D341Med (cell line): ENCODE measurements around the gene MSL3B.
A peak's percentile ranks its signal among the peaks of the same experiment; 100 is the strongest.

ENCODE experiments used
- DNase-seq: peaks from one replicate; pipeline ENCODE4 v3.0.0; 2012; ENCODE audit warnings: low spot score

MSL3B gene

DNA sequence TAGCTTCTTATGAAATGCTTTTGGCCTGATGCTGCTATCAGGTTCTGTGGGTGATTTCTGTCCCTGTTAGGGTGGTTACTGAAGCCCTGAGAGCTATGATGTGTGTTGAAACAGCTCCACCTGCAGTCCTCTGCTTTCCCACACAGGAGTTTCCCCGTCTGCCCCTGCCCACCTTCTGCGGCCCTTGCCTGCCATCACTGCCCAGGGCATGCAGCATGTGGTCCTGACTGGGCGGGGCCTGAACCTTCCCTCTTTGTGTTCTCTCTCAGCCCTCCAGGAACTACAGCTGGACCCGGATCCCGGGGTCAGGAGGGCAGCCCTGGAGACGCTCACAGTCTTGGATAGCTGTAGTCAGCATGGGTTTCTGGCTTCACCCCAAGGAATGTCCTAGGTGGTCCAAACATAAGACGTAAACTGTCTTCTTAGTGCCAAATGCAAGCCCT is 35.3 kb downstream of the MSL3B start:
- DNase-seq = peak; percentile 60

DNA sequence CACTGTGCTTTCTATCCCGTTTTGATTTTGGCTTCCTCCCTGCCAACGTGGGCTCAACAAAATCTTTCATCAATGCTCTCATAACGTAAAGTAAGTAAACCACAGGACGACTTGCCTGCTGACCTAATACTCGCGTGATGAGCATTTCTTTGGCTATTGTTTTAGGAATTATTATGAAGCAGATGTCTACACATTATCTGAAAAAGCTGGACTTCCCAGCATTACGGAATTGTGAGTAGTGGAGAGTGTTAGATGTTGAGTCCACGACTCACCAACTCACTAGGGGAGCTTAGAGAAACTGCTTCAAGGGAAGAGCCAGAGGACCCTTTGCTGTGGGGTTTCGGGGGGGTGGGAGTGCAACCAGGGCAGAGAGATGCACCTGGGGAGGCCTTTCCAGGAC is 35.8 kb downstream of the MSL3B start:
- no peak for DNase-seq

DNA sequence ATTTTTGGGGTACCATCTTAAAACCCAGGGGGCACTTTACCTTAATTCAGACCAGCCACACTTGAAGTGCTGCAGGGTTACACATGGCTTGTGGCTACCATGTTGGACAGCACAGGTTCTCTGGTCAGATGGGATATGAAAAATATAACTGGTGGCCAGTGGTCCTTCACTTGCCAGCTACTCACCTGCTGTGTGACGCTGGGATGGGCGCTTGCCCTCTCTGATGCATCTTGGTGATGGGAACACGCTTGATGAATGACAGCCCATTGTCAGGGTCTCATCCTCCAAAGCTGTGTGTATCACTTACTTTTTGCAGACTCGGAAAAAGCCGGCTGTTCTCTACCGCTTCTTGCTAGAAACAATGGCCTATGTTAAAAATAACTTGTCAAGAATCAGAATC is 36.3 kb downstream of the MSL3B start:
- no peak for DNase-seq

DNA sequence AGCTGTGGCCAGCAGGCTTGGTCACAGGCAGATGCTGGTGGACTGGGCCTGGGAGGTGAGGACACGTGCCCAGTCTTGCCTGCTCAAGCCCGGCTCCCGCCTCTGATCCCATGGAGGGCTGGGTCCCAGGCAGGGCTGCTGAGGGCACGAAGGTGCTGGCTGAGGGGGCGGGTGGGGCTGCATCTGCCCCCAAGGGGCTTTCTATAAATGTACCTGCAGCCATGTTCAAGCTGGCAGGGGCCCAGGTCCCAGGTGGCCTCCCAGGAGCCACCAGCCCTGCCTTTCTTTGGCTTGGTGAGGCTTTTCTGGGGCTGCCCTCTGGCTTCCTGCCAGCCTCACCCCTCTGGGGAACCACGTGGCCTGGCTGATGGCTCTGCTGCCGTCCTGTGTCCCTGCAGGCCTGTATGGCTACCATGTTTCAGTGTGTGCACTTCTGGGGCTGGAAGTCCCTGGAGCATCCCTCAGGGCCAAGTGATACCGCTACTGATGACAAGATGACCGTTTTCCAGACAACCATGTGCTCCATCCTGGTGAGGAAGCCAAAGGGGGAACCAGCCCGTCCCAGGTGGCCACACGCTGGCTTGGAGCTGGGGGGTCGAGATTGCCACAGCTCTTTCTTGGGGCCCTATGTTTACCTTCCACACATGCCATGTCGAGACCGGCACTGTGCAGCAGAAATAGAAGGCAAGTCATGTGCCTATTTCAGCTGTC is 37.0 kb downstream of the MSL3B start:
- no peak for DNase-seq

DNA sequence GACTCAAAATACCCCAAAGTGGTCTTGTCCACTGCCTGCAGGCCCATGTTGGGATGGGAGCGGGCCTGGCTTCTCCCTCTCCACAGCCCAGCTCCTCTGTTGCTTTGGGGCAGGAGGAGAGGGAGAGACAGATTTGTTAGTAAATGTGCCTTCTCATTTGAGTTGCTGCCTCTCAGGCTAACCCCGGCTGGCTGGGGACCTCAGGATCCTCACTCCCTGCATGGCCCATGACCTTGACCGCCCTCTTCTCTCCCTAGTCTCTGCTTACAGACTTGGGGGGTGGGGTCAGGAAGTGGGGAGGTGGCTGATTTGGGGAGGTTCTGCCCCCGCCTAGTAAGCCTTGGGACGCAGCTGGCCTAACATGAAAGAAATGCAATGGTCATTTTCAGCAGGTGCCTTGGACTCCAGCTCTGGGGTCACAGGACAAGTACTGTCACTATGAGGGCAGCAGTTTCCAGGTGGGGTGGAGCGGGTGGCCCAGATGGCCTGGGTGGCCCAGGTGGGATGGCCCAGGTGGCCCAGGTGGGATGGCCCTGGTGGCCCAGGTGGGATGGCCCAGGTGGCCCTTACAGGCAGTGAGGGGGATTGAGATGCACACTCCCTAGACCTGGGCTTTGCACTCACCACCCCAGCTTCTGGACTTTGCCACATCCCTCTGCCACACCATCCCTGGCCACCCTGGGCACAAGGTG is 37.9 kb downstream of the MSL3B start:
- DNase-seq = no peak

DNA sequence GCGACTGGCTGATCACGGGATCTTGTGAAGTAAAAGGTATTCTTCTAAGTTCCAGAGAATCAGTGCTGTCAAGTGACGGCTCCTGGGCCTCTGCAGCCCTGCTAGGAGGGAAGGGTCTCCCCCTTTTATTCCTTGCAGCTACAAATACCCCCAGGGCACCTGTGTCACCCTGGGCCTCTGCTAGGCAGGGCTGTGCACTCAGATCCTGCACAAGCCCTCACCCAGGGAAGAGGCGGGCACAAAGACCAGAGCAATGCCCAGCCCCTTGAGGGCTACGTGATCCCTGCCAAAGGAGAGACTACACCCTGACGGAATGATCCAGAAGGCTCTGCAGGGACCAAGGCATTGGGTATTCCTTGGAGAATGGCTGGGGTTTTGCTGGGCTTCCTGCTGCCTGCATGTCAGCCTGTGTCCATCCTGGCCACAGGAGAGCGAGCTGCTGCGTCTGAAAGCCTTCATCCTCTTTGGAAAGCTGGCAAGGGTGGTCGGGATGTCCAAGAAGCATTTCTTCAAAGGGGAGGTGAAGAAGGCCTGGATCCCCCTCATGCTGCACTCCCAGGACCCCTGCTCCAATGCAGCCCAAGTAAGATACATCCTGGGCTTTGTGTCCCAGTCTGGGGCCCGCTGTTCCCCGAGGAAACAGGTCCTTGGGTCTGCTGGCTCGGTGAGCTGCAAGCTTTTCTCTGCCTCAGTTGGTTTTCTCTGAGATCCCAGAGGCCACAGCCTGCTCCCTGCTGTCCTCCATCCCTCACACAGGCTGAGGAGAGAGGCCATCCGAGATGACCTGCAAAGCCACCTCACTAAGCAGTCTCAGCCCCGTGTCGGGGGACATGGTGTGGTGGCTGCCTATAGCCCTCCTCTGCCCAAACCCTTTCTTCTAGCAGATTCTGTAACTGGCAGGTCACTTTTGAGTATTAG is 38.7 kb downstream of the MSL3B start:
- no peak for DNase-seq

DNA sequence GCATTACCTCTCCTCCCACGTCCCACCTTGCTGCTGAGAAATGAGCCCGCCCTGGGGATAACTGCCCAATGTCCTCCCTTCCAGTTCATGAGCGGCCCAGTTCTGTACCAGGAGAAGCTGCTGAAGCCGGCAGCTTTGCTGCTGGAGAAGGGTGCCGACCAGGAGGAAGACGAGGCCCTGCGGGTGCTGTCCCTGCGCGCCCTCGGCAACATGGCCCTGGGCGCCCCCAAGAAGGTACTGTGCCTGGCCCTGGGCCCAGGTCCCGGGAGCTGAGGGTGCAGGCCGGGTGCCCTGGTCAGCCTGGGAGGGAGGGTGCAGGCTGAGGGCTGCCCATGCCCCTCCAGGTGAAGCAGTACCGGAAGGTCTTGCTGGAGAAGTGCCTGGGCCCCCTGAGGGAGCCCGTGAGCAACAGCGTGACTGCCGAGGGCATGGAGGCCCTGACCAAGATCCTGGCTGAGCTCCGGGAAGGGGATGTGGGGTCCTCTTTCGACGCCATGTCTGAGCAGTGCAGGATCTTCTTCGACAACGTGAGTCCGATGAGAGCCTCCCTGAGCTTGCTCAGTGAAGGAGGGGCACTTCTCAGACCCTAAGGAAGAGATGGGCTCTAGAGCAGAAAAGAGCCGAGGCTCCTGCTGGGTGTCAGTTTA is 39.5 kb downstream of the MSL3B start:
- DNase-seq = no peak

DNA sequence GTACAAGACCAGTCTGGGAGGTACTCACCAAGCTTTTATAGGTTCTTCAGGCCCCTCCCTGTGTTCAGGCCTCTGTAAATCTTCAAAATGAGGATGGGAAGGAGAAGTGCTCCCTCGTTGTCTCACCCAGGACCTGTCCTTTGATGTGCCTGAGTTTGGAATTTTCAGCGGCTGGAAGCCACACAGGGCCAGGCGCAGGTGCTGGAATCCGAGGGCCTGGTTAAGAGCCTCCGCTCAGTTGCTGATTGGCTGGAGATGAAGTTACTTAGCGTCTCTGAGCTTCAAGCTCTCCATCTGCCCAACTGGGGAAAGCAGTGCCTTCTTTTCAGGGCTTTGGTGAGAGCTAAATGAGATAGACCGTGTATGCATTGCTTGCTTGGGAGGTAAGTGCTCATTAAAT is 43.8 kb downstream of the MSL3B start:
- no peak for DNase-seq

DNA sequence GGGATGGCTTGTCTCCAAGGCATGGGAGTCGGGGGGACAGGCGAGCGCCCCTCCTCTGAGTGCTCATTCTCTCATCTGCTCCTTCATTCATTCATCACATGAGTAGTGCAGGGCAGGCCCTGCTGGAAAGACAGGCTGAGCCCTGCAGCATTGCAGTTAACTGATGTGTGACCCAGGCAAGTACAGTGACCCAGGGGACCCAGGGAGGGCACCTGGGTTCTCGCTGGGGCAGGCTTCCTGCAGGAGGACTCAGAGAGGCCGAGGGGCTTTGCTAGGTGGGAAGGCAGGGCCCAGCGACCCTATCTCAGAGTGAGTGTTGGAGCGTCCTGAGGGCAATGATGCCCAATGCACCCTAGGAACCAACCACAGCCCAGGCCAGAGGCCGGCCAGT is 44.5 kb downstream of the MSL3B start:
- no peak for DNase-seq

DNA sequence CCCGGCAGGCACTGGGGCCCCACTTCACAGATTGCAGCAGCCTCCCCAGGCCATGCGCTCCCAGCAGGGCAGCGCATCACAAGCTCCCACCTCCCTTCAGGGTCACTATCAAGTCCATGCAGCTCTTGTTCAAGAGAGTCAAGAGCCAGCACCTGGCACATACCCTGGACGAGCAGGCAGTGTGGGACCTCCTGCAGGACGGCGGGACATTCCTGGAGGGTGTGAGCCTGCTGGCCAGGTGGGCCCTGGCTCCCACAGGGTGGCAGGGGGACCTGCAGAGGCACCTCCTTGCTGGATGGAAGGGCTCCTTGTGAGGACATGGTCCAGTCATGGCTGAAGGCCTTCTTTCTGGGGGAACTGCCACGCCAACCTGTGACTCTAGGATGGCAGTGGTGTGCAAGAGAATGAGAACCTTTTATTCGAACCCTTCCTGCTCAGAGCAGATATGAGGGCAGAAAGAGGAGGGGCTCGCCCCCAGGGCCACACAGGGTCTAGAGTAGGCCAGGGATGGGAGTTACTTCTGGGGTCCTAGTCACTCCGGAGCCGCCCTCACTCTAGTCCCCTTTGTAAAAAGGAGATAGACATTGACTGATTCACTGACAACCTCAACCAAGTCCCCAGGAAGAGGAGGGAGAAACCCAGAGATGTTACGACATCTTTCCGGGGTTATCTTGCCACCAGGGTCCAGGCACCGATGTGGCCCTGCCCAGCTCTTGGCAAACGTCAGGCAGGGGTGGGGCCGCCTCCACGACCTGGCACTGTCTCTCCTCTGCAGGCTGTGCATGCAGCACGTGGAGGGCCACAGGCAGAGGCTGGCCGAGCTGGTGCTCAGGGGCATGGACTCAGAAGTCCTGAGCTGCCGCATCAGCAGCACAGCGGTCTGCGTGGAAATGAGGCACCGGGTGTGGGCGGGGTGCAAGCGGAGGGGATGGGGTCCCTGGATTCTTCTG is 45.1 kb downstream of the MSL3B start:
- no peak for DNase-seq

DNA sequence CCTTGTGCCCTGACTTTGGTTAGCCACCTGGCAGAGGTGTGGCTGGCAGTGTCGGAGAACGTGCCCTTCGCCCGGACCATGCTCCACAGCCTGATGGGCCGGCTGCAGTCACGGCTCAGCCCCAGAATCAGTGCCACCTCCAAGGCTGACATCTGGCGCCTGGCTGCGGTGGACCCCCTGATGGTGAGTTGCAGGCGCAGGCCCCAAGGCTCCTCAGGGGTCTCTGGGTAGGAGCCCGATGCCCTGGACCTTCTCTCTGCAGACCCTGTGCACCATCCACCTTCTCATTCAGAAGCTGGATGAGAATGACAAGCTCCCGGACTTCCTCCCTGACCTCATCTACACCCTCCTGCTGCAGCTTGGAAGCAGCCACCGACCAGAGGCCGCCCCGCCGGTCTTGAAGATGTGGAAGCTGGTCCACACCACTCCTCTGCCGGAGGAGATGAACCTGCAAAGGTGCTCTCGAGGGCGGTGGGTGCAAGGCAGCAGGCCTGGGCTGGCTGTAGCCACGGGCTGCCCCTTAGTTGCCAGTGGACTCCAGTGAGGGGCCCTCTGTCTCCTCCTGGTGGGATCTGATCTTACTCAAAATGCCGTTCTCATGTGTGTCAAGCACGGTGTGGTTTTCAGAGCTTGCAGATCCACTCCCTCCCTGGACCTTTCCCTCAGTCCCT is 46.0 kb downstream of the MSL3B start:
- DNase-seq = no peak

DNA sequence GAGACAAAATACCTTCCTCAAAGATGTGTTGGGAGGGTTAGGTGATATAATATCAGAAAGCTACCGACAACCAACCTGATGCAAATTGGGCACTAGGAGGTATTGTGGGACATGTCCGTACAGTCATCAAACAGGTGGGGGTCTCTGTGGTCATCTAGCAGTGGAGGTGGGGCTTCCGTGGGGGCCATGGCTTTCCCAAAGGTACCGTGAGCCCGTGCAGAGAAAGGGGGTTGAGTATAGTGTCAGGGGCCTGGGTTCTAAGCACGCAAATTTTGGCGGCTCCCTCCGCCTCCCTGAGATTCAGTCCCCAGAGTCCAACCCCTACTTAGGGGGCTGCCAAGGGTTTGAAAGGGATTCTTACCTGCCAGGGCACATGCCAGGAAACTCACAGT is 46.5 kb downstream of the MSL3B start:
- DNase-seq = no peak

DNA sequence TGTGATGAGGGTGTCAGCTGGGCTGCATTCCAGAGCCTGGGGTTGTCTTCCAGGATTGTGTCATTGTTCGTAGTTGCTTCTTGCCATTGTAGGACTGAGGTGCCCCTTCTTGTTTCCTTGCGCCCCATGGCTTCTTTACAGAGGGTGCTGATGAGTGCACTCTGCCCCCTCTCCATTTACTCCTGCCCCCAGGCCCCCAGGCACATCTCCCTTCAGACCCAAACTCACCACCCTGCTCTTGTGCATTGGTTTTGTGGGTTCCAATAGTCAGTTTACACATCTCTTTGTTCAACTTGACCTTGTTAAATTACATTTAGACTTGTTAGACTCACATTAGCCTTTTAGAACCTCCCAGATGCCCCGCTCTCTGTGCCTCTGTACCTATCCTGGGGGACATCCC is 47.0 kb downstream of the MSL3B start:
- no peak for DNase-seq

DNA sequence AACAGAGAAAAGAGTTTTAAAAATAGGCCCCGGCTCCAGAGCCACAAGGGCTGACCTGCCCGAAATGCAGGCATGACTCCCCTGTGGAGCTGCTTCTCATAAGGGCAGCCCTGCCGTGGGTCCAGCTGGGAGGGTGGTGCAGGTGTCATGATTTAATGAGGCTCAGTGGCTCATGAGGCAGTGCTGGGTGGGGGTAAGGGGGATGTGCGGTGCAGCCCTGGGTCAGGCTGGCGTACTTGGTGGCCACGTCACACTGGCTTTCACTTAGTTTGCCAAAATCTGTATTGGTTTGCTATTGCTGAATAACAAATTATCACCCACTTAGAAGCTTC is 47.4 kb downstream of the MSL3B start:
- DNase-seq = no peak

DNA sequence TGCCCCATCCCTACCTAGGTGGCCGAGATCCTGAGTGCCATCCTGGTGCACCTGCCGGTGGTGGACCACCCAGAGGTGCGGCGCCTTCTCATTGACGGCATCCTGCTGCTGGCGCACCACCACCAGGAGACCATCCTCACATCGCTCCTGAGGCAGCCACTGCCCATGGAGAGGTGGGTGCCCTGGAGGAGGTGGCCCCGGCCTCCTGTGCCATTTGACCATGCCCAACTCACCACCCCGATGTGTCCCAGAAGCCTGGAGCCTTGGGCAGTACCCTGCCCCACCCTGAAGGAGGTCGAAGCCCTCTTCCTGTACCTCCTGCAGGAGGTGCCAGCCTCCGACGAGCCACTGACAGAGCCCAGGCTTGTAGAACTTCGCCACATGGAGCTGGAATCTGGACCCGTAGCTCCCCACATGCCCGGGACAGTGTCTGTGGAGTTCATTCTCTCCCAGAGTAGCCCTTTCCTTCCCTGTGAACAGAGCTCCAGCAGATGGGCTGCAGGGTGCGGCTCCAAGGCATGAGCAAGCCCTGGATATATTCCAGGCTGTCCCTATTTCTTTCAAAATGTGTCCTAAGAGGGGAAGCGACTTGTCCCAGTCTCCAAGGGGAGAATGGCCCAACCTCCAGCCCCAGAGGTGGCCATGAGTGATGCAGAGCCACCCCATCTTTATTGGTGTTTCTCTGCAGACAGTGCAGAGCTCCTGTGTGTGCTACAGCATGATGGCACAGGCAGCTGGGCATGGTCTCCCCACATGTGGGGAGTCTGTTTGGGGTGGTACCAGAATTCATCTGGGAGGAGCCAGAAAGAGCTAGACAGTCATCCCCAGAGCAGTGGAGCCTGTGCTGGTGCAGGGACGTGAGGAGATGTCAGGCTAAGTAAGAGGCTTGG is 48.1 kb downstream of the MSL3B start:
- no peak for DNase-seq

DNA sequence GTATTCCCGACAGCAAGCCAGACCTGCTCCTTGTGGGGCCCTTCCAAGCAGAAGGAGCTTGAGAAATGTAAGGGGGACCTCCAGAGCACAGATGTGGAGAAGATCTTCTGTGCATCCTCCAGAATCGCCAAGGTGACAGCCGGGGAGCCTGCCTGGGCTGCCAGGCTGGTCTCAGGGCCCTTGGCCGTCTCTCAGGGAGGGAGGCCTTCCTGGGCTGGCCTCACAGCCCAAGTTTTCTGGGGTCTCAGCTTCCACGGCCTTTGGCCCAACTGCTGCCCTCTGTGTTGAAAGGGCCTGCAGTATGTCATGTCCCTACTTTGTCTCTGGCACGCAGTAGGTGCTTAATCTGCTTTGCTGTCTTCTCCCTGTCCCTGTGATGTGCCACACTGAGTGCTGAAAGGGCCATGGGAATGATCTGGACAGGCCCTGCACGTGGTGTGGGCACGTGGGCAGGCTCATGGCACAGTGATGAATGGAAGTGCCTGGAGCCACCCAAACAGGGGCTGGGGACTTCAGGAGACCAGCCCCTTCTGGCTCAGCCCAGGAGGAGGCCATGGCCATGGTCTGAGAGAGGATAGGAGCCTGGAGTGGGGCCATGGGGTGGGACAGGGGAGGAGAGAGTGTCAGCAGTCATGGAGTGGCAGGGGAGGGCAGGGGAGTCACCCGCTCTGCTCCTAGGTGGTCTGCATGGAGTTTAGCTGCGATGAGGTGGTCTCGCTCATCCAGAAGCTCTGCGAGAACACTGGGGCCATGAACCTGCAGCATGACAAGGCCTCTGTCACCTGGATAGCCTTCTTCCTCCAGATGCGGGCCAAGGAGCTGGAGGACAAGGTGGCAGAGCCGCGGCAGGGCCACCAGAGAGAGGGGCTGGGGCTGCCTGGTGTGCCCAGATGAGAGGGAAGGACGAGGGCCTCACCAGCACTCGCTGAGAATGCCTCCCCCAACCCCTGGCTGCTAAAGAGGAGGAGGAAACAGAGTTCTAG is 49.3 kb downstream of the MSL3B start:
- no peak for DNase-seq

DNA sequence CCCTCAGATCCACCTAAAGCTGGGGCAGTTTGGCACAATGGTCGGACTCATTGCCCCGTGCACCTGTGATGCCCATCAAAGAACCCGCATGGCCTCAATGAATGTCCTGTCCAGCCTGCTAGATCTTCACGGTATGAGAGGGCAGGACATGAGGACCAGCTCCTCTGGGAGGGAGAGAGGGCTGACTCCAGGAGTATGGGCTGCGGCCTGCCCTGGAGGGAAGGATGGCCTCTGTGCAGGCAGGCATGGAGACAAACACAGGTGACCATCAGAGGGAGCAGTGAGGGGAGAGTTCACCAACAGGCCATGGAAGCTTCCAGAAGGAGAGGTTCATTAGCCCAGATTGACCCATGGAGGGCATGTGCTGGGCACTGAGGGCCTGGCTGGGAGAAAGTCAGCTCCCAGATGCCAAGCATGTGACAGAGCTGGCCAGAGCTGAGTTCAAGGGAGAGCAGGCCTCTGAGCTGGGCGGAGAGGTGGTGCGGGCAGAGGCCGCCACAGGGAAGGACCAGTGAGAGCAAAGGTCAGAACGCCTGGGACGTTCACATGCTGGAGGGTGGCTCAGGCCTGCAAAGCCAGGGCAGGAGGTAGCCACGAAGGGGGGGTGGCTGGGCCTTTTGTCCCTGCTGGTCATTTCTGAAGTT is 50.1 kb downstream of the MSL3B start:
- no peak for DNase-seq

DNA sequence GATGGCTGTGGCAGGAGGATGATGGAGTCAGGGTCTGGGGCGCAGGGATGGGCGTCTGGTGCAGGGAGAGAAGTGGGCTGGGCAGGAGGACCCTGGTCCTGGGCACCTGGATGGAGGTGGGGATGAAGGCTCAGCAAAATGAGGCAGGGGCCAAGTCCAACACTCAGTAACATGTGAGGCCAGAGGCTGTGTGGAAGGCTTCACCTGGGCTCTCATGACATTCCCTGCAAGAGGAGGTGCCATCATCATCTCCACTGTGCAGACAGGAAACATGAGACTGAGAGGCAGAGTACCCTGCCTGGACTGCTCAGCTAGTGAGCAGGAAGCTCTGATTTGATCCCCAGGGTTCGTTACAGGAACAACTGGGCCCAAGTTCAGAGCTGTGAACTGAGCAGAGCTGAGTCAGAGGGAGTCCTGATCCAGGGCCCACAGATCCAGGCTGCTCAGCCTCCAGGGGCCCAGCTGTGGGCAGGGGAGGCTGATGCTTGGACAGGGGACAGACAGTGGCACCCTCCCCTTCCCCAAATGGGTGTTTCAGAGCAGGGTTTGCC is 50.8 kb downstream of the MSL3B start:
- DNase-seq = no peak
